HTERT RPE-1 (cell line): ENCODE results near the gene ZNF837.

Experiments
- in situ Hi-C: fragments of 300-500 bp; cut with MboI; formaldehyde crosslinking; loops from 4 replicates; pipeline ENCODE4 v1.14.3; 2020; ENCODE audit warnings: low sequenced_read_pairs

Gene ZNF837

GRCh38 chr19:58372311-58373133, 8.3 kb downstream of the ZNF837 start:
- in situ Hi-C loops: no loop called here

- in situ Hi-C loops: no loop called here
Observed at GRCh38 chr19:58368561-58369360, 12.1 kb downstream of the ZNF837 start.

DNA sequence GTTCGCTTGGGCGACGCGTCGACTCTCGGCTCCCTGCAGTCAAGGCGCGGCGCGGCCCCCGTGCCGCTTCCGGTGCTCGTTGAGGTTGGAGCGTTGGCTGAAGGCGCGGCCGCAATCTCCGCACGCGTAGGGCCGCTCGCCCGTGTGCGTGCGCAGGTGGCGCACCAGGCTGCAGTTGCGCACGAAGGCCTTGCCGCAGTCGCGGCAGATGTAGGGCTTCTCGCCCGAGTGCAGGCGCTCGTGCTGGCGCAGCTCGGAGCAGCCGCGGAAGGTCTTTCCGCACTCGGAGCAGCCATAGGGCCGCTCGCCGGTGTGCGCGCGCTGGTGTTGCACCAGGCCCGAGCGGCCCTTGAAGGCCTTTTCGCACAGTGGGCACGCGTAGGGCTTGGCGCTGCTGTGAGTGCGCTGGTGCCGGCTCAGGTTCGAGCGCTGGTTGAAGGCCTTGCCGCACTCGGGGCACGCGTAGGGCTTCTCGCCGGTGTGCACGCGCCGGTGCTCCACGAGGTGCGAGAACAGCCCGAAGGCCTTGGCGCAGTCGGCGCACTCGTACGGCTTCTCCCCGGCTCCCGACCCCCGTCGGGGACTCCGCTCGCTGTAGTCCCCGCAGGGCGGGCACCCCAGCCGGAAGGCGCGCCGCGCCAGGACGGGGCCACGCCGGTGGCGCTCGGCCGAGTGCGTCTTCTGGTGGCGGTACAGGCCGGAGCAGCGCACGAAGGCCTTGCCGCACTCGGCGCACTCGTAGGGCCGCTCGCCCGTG, 13.0 kb downstream of the ZNF837 start:
- in situ Hi-C loops: no loop called here

- in situ Hi-C loops: no loop called here
Observed at GRCh38 chr19:58366585-58367430, 14.0 kb downstream of the ZNF837 start.

DNA sequence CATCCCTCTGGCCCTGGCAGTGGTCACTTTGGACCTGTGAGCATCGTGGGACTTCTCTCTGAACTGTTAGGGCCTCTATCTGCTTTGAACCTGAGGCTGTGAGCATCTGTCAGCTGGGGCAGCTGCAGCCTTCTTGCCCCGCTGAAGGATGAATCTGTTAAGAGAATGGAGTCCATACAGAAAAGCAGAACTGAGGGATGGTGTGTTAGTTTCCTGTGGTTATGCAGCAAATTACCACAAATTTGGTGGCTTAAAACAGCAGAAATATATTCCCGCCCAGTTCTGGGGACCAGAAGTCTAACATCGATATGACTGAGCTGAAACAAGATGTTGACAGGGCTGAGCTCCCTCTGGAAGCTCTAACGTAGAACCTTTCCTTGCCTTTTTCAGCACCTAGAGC, 16.7 kb downstream of the ZNF837 start:
- in situ Hi-C loops: no loop called here

DNA sequence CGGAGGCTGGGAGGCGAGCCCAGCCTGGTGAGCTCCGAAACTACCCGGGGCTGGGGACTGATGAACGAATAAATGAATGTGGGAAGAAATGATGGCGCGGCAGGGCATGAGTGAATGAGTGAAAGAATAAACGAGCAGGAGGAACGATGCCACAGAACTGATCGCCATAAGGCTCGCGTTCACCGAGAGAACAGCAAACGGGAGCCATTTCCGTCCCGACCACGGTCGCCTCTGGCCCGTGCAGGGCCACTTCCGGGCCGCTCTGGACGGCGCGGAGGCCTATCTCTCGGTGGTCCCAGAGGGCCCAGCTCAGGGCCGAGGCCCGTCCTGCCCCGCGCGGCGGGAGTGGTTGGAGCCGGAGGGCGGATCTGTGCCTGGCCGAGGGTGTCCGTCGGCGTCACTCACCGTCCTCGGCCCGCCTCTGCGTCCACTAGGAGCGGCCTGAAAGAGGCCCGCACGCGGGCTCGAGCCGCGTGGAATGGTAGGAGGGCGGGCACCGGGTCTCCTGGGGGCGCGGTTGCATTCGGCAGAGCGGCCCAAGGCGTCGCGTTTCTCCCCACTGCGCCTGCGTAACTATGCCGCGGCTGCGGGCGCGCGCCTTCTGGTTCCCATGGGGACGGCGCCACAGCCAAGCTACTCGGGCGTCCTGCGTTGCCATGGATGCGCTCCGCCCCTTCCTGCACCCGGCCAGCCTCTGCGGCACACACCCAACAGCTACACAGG, 18.4 kb downstream of the ZNF837 start, which contains the start of gene ZNF497:
TSS of gene ZNF497 (minus strand) at position 480 of the 723 bp plus-strand sequence. CDS start 5,116 bp downstream, outside the sequence.
- in situ Hi-C loops: no loop called here

DNA sequence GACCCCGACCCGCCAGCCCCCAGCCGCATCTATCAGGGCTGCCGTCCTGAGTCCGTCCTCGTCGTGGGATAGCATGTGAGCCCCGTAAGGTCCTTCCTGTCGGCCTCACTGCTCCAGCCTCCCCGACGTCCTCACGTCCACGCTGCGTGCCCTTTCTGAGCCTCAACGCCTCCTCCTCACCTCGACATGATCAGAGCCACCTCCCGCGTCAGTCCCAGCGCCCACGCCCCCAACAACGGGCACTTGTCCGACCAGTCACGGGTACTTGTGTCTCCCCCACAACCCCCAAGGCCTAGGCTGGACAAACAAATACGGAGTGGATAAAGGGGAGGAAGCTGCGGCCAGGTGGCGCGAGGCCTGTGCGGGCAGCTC, 18.9 kb downstream of the ZNF837 start:
- in situ Hi-C loops: no loop called here

- in situ Hi-C loops: no loop called here
Observed at GRCh38 chr19:58357481-58358145, 23.2 kb downstream of the ZNF837 start.

DNA sequence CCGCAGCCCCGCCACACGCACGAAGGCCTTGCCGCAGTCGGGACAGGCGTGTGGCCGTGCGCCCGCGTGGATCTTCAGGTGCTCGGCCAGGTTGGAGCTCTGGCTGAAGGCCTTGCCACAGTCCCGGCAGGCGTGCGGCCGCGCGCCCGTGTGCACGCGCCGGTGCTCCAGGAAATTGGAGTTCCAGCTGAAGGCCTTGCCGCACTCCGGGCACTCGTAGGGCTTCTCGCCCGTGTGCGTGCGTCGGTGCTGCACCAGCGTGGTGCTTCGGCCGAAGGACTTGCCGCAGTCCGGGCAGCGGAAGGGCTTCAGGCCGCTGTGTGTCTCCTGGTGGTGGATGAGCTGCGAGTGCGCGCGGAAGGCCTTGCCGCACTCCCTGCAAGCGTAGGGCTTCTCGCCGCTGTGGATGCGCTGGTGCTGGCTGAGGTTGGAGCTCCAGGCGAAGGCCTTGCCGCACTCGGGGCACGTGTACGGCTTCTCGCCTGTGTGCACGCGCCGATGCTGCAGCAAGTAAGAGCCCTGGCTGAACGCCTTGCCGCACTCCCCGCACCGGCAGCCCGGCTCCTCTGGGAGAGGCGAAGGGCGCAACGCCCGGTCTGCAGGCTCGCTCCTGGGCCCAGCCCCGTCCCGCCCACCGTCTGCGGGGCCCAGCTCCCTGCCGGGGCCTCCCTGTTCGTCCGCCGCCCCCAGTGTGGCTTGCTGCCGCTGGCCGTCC, 23.9 kb downstream of the ZNF837 start:
- in situ Hi-C loops: no loop called here

DNA sequence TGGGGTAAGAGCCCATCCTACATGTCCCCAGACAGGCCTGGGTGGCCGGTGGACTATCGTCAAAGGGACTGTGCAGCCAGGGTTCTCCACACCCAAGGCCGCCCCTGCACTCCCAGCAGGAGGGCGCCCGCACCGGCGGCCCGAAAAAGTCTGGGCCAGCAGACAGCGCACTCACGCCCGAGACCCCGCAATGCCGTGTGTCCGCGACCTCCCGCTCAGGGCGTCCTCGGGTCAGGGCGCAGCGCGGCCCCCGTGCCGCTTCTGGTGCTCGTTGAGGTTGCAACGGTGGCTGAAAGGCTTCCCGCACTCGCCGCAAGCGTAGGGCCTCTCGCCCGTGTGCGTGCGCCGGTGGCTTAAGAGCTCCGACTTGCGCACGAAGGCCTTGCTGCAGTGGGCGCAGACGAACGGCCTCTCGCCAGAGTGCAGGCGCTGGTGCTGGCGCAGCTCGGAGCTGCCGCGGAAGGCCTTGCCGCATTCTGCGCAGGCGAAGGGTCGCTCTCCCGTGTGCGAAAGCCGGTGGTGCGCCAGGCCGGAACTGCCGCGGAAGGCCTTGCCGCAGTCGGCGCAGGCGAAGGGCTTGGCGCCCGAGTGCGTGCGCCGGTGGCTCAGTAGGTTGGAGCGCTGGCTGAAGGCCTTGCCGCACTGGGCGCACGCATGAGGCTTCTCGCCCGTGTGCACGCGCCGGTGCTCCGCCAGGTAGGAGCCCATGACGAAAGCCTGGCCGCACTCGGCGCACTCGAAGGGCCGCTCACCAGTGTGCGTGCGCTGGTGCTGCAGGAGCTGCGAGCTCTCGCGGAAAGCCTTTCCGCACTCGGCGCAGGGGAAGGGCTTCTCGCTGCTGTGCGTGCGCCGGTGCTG, 24.7 kb downstream of the ZNF837 start:
- in situ Hi-C loops: no loop called here

DNA sequence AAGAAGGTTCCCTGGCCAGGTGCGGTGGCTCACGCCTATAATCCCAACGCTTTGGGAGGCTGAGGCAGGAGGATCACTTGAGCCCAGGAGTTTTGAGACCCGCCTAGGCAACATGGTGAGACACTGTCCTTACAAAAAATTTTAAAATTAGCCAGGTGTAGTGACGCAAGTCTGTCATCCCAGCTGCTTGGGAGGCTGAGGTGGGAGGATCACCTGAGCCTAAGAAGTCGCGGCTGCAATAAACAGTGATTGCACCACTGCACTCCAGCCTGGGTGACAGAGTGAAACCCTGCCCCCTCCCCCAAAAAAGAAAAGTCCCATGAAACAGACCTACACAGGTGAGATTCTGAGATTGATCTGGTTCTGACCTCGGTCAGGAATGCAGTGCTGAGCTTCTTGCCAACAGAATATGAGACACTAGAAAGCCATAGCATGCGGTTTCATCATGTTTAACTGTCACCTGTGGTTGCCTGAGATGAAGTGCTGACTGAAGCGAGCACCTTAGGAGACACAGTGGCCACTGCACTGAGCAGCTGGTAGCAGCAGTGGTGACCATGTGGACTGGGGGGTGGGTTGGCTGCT, 25.5 kb downstream of the ZNF837 start:
- in situ Hi-C loops: no loop called here

GRCh38 chr19:58354478-58355030, 26.3 kb downstream of the ZNF837 start:
- in situ Hi-C loops: no loop called here

GRCh38 chr19:58353717-58354477, 26.9 kb downstream of the ZNF837 start:
- in situ Hi-C loops: no loop called here

DNA sequence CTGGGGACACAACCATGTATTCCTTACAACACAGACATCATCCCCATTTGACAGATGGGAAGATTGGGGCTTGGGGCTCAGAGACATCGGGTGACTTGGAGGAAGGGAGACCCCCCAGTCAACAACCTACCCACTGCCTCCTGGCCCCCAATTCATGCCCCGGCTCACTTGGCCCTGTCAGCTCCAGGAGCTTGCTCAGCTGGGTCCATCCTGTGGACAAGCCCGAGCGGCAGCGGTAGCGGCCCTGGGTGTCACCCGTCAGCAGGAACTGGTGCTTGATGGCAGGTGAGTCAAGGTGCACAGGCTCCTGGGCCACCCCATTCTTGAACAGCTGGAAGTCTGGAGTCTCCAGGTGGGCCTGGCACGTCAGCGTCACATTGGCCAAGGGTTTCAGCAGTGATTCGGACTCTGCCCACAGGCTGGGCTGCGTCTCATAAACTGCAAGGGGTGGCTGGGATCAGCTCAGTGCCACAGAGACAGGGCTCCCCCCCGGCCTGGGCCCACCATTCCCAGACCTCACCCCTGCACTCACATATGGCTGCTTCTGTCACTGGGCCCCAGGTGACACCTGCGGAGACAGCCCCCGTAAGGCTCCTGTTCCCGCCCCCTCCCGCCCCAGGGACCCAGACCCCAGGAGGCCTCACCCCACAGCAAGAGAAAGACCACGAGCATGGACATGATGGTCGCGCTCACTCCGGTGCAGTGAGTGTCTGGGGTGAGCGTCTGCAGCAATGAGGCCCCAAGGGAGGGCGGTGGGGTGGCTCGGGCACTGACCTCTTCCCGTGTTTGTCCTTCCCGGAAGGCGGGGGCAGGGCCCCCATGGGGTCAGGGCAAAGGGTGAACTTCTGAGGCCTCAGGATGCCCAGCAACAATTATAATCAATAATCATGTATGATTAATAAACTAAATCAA, 27.8 kb downstream of the ZNF837 start, which contains the start of gene A1BG:
TSS of gene A1BG (minus strand) at position 733 of the 912 bp plus-strand sequence. CDS start at position 678, 55 bp downstream.
- in situ Hi-C loops: no loop called here
